ENCODE data around the gene CNPY4. TPM values are rescaled to one million over a fixed set of nuclear protein-coding genes. Genes with fewer than 3 reads are reported as not detected.

The CNPY4 gene
- polyA plus RNA-seq, 2 donors: 5.5 to 5.8 TPM

DNA sequence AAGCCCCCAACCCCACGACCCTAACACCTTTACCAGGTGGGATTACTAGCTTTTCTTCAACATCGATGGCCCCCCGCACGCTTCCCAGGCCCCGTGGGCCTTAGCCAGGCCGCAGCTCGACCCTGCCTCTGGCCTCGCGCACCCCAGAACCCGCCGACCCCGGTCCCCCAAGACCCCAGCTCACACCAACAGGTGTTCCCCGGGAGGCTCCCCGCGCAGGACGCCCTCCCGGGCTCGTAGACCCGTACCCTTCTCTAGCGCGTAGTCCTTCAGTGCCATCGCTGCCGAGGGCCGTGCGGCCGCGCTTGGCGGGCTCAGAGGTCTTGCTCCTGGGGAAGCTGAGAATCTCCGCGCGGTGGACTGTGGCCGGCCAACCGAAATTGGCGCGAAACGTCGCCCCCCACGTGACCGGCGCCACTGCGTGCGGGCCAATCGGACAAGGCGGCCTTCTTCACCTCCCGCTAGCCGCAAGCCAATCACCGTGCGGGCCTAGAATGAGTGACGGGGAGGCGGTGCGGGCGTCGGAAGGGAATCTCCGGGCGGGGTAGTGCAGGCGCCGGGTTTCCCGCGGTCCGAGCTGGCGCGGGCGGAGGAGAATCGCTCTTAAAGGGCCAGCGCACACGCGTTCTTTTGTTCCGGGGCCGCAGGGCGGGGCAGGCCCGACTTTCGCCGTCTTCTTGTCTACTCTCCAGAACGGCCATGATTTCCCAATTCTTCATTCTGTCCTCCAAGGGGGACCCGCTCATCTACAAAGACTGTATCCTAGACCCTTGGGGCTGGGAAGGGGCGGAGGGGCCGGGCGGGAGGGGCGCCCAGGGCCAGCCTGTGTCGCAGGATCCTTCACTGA is 18.2 kb upstream of the CNPY4 start, which contains the start of the genes AP4M1 and MCM7:
AP4M1 (plus strand) TSS at position 628 of the 847 bp plus-strand sequence; CDS start at position 700, 72 bp downstream.
MCM7 (minus strand) TSS at position 382 of the 847 bp plus-strand sequence; CDS start at position 279, 103 bp downstream.
- H3K4me3 ChIP-seq (ENCODE audit: low read depth in 1 of 2, low read length in 2 of 2): peak within 1 kb of the TSS; percentile 70 to 85
- H3K9me3 ChIP-seq (ENCODE audit: control insufficient read depth in 2 of 2, insufficient read depth in 1 of 2, low read depth in 1 of 2, low read length in 1 of 2): no peaks in the 10 kb centered on the region
- H3K27ac ChIP-seq (ENCODE audit: low read depth in 2 of 2, low read length in 1 of 2): peak within 1 kb of the TSS; percentile 96 to 97
- 1% methylated on average over 79 to 80 of the region's 80 CpGs for WGBS, 2 donors
- H3K36me3 ChIP-seq (ENCODE audit: control insufficient read depth in 2 of 2, insufficient read depth in 2 of 2, low read length in 1 of 2): peaks cover 9 to 33% of the 10 kb centered on the region in 2 donors
- no peaks in the 10 kb centered on the region for H3K27me3 ChIP-seq (ENCODE audit: control insufficient read depth in 1 of 2, insufficient read depth in 2 of 2, low read length in 2 of 2)
- peaks cover 0 to 14% of the 10 kb centered on the region in 2 donors for H3K4me1 ChIP-seq (ENCODE audit: control insufficient read depth in 2 of 2, insufficient read depth in 2 of 2, low read length in 1 of 2)

GRCh38 chr7:100102950-100103840 is 16.2 kb upstream of the CNPY4 start:
- Histone ChIP-seq H3K9me3 (ENCODE audit: control insufficient read depth in 2 of 2, insufficient read depth in 1 of 2, low read depth in 1 of 2, low read length in 1 of 2) (no peaks in the 10 kb centered on the region), H3K27ac (ENCODE audit: low read depth in 2 of 2, low read length in 1 of 2) (peak overlapping the region in 1 of 2 donors; percentile 9), H3K4me3 (ENCODE audit: low read depth in 1 of 2, low read length in 2 of 2) (no peak overlapping the region), H3K27me3 (ENCODE audit: control insufficient read depth in 1 of 2, insufficient read depth in 2 of 2, low read length in 2 of 2) (no peaks in the 10 kb centered on the region), H3K36me3 (ENCODE audit: control insufficient read depth in 2 of 2, insufficient read depth in 2 of 2, low read length in 1 of 2) (peaks cover 0 to 40% of the 10 kb centered on the region in 2 donors), H3K4me1 (ENCODE audit: control insufficient read depth in 2 of 2, insufficient read depth in 2 of 2, low read length in 1 of 2) (peaks cover 0 to 14% of the 10 kb centered on the region in 2 donors)
- WGBS, 2 donors: 83 to 85% methylated on average over 17 of the region's 17 CpGs

- Histone ChIP-seq H3K27me3 (ENCODE audit: control insufficient read depth in 1 of 2, insufficient read depth in 2 of 2, low read length in 2 of 2) (no peaks in the 10 kb centered on the region), H3K4me3 (ENCODE audit: low read depth in 1 of 2, low read length in 2 of 2) (no peak overlapping the region), H3K4me1 (ENCODE audit: control insufficient read depth in 2 of 2, insufficient read depth in 2 of 2, low read length in 1 of 2) (peaks cover 0 to 6% of the 10 kb centered on the region in 2 donors), H3K9me3 (ENCODE audit: control insufficient read depth in 2 of 2, insufficient read depth in 1 of 2, low read depth in 1 of 2, low read length in 1 of 2) (no peaks in the 10 kb centered on the region), H3K27ac (ENCODE audit: low read depth in 2 of 2, low read length in 1 of 2) (no peak overlapping the region), H3K36me3 (ENCODE audit: control insufficient read depth in 2 of 2, insufficient read depth in 2 of 2, low read length in 1 of 2) (peaks cover 0 to 37% of the 10 kb centered on the region in 2 donors)
- 94 to 98% methylated on average over 4 of the region's 4 CpGs for WGBS, 2 donors
Measured at GRCh38 chr7:100105534-100105933, 13.9 kb upstream of the CNPY4 start.

- Histone ChIP-seq H3K27me3 (ENCODE audit: control insufficient read depth in 1 of 2, insufficient read depth in 2 of 2, low read length in 2 of 2) (no peaks in the 10 kb centered on the region), H3K9me3 (ENCODE audit: control insufficient read depth in 2 of 2, insufficient read depth in 1 of 2, low read depth in 1 of 2, low read length in 1 of 2) (no peaks in the 10 kb centered on the region), H3K36me3 (ENCODE audit: control insufficient read depth in 2 of 2, insufficient read depth in 2 of 2, low read length in 1 of 2) (peaks cover 0 to 45% of the 10 kb centered on the region in 2 donors), H3K4me3 (ENCODE audit: low read depth in 1 of 2, low read length in 2 of 2) (no peak overlapping the region), H3K27ac (ENCODE audit: low read depth in 2 of 2, low read length in 1 of 2) (no peak overlapping the region), H3K4me1 (ENCODE audit: control insufficient read depth in 2 of 2, insufficient read depth in 2 of 2, low read length in 1 of 2) (peaks cover 0 to 6% of the 10 kb centered on the region in 2 donors)
- WGBS, 2 donors: 79 to 82% methylated on average over 17 of the region's 17 CpGs
Measured at GRCh38 chr7:100106633-100107032, 12.8 kb upstream of the CNPY4 start.

GRCh38 chr7:100107125-100107737 is 12.2 kb upstream of the CNPY4 start:
- H3K9me3 ChIP-seq (ENCODE audit: control insufficient read depth in 2 of 2, insufficient read depth in 1 of 2, low read depth in 1 of 2, low read length in 1 of 2): no peaks in the 10 kb centered on the region
- peaks cover 0 to 51% of the 10 kb centered on the region in 2 donors for H3K36me3 ChIP-seq (ENCODE audit: control insufficient read depth in 2 of 2, insufficient read depth in 2 of 2, low read length in 1 of 2)
- WGBS, 2 donors: 78 to 82% methylated on average over 25 of the region's 25 CpGs
- no peak overlapping the region for H3K4me3 ChIP-seq (ENCODE audit: low read depth in 1 of 2, low read length in 2 of 2)
- no peak overlapping the region for H3K27ac ChIP-seq (ENCODE audit: low read depth in 2 of 2, low read length in 1 of 2)
- H3K27me3 ChIP-seq (ENCODE audit: control insufficient read depth in 1 of 2, insufficient read depth in 2 of 2, low read length in 2 of 2): no peaks in the 10 kb centered on the region
- peaks cover 0 to 5% of the 10 kb centered on the region in 2 donors for H3K4me1 ChIP-seq (ENCODE audit: control insufficient read depth in 2 of 2, insufficient read depth in 2 of 2, low read length in 1 of 2)

- no peaks in the 10 kb centered on the region for H3K9me3 ChIP-seq (ENCODE audit: control insufficient read depth in 2 of 2, insufficient read depth in 1 of 2, low read depth in 1 of 2, low read length in 1 of 2)
- no peak overlapping the region for H3K27ac ChIP-seq (ENCODE audit: low read depth in 2 of 2, low read length in 1 of 2)
- H3K27me3 ChIP-seq (ENCODE audit: control insufficient read depth in 1 of 2, insufficient read depth in 2 of 2, low read length in 2 of 2): no peaks in the 10 kb centered on the region
- H3K4me1 ChIP-seq (ENCODE audit: control insufficient read depth in 2 of 2, insufficient read depth in 2 of 2, low read length in 1 of 2): no peaks in the 10 kb centered on the region
- peaks cover 0 to 51% of the 10 kb centered on the region in 2 donors for H3K36me3 ChIP-seq (ENCODE audit: control insufficient read depth in 2 of 2, insufficient read depth in 2 of 2, low read length in 1 of 2)
- WGBS, 2 donors: 80 to 84% methylated on average over 9 to 11 of the region's 11 CpGs
- H3K4me3 ChIP-seq (ENCODE audit: low read depth in 1 of 2, low read length in 2 of 2): no peak overlapping the region
Measured at GRCh38 chr7:100107890-100108289, 11.5 kb upstream of the CNPY4 start.

GRCh38 chr7:100109521-100110163 is 9.8 kb upstream of the CNPY4 start:
- no peak overlapping the region for H3K27ac ChIP-seq (ENCODE audit: low read depth in 2 of 2, low read length in 1 of 2)
- H3K27me3 ChIP-seq (ENCODE audit: control insufficient read depth in 1 of 2, insufficient read depth in 2 of 2, low read length in 2 of 2): no peaks in the 10 kb centered on the region
- H3K36me3 ChIP-seq (ENCODE audit: control insufficient read depth in 2 of 2, insufficient read depth in 2 of 2, low read length in 1 of 2): peaks cover 0 to 58% of the 10 kb centered on the region in 2 donors
- 90 to 92% methylated on average over 12 of the region's 12 CpGs for WGBS, 2 donors
- H3K9me3 ChIP-seq (ENCODE audit: control insufficient read depth in 2 of 2, insufficient read depth in 1 of 2, low read depth in 1 of 2, low read length in 1 of 2): no peaks in the 10 kb centered on the region
- H3K4me3 ChIP-seq (ENCODE audit: low read depth in 1 of 2, low read length in 2 of 2): no peak overlapping the region
- no peaks in the 10 kb centered on the region for H3K4me1 ChIP-seq (ENCODE audit: control insufficient read depth in 2 of 2, insufficient read depth in 2 of 2, low read length in 1 of 2)

DNA sequence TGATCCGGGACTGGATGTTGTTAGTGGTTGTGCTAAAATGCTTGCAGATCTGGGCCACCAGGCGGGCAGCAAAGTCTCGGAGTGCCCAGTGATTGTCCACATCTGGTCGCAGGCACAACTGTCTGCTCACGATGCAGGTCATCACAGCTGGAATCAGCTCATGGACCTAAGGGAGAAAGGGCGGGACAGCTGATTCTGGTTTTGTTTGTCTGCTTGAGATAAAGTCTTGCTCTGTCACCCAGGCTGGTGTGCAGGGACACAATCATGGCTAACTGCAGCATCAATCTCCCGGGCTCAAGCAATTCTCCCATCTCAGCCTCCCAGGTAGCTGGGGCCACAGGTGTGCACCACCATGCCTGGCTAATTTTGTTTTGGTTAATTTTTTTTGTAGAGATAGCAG is 8.3 kb upstream of the CNPY4 start:
- Histone ChIP-seq H3K4me1 (ENCODE audit: control insufficient read depth in 2 of 2, insufficient read depth in 2 of 2, low read length in 1 of 2) (no peaks in the 10 kb centered on the region), H3K9me3 (ENCODE audit: control insufficient read depth in 2 of 2, insufficient read depth in 1 of 2, low read depth in 1 of 2, low read length in 1 of 2) (no peaks in the 10 kb centered on the region), H3K36me3 (ENCODE audit: control insufficient read depth in 2 of 2, insufficient read depth in 2 of 2, low read length in 1 of 2) (peaks cover 0 to 49% of the 10 kb centered on the region in 2 donors), H3K4me3 (ENCODE audit: low read depth in 1 of 2, low read length in 2 of 2) (no peak overlapping the region), H3K27ac (ENCODE audit: low read depth in 2 of 2, low read length in 1 of 2) (no peak overlapping the region), H3K27me3 (ENCODE audit: control insufficient read depth in 1 of 2, insufficient read depth in 2 of 2, low read length in 2 of 2) (no peaks in the 10 kb centered on the region)
- 95 to 96% methylated on average over 7 of the region's 7 CpGs for WGBS, 2 donors

Measured in esophagus (tissue), 2 donors.